GM12878 (cell line): ENCODE measurements around the gene CXADR. TPM values are rescaled to one million over a fixed set of nuclear protein-coding genes. Genes with fewer than 3 reads are reported as not detected.

Source experiments
- ATAC-seq: fragments of 200-7000 bp; cut with Tn5 transposase; 3 replicates; pipeline ENCODE4 v1.9.1; 2020; ENCODE audit warnings: mild to moderate bottlenecking, moderate library complexity
- BruUV-seq: library from RNA; stranded (reverse); fragments of 400-500 nt; replicated peaks from 2 replicates; lab custom pipeline; 2021; lab: Mats Ljungman, UMichigan
- CTCF ChIA-PET: fragments of 300-600 bp; sonication (Branson Sonifier 250); formaldehyde crosslinking; extraction: SDS; loops from one replicate; lab custom pipeline; 2021; ENCODE audit warnings: inconsistent platforms; lab: Yijun Ruan, JAX
- POLR2A ChIA-PET: fragments of 350-600 bp; formaldehyde crosslinking; extraction: SDS; loops from one replicate; lab custom pipeline; 2021; ENCODE audit warnings: inconsistent platforms; lab: Charles Lee
- RAD21 ChIA-PET: fragments of 300-600 bp; sonication (Branson Sonifier 250); formaldehyde crosslinking; loops from one replicate; lab custom pipeline; 2023; ENCODE audit warnings: antibody characterized with exemption; ENCODE audit not compliant: unreplicated experiment; lab: Charles Lee
- SMC1A ChIA-PET: fragments of 300-600 bp; sonication (Branson Sonifier 250); formaldehyde crosslinking; loops from one replicate; lab custom pipeline; 2023; ENCODE audit not compliant: unreplicated experiment, uncharacterized antibody; lab: Charles Lee
- DNase-seq: peaks from one replicate; pipeline ENCODE4 v3.0.0-alpha.2; 2011; ENCODE audit warnings: low read depth, low spot score
- FAIRE-seq: peaks from 3 replicates; lab custom pipeline; 2011; peaks lifted over from hg19 to GRCh38; lab: Jason Lieb, UNC
- H2AFZ ChIP-seq: 2 replicates; pipeline ENCODE4 v1.6.0; 2011; ENCODE audit warnings: low read depth, low read length, control low read depth; ENCODE audit not compliant: control insufficient read depth
- H3K27ac ChIP-seq: 2 replicates; pipeline ENCODE4 v1.5.1; 2011; ENCODE audit warnings: control low read depth; ENCODE audit not compliant: control insufficient read depth, insufficient read depth
- H3K27me3 ChIP-seq, 2 experiments: replicated peaks in 1 of 2; 2 replicates each; pipeline versions ENCODE4 v1.6.0 to v1.6.1; 2011; ENCODE audit warnings: low read length in 1 of 2; ENCODE audit not compliant: control insufficient read depth in 2 of 2, insufficient read depth in 2 of 2
- H3K36me3 ChIP-seq, 2 experiments: 2 replicates each; pipeline ENCODE4 v1.5.1; 2011; ENCODE audit warnings: low read length in 1 of 2; ENCODE audit not compliant: control insufficient read depth in 2 of 2, insufficient read depth in 2 of 2
- H3K4me1 ChIP-seq: 2 replicates; pipeline ENCODE4 v1.6.1; 2011; ENCODE audit warnings: mild to moderate bottlenecking, low read length, moderate library complexity, mixed read lengths; ENCODE audit not compliant: control insufficient read depth, insufficient read depth
- H3K4me2 ChIP-seq: 2 replicates; pipeline ENCODE4 v1.6.0; 2011; ENCODE audit warnings: control low read depth; ENCODE audit not compliant: control insufficient read depth, insufficient read depth
- H3K4me3 ChIP-seq: fragments of 200-600 bp; sonication (generic); 2 replicates; pipeline ENCODE4 v1.5.1; 2016
- H3K79me2 ChIP-seq: 2 replicates; pipeline ENCODE4 v1.6.0; 2011; ENCODE audit warnings: low read length; ENCODE audit not compliant: control insufficient read depth, insufficient read depth
- H3K9ac ChIP-seq: 2 replicates; pipeline ENCODE4 v1.8.0; 2011; ENCODE audit warnings: low read length, control low read depth, mixed read lengths; ENCODE audit not compliant: control insufficient read depth, insufficient read depth
- H3K9me3 ChIP-seq: replicated peaks from 3 replicates; pipeline ENCODE4 v1.5.1; 2011; ENCODE audit warnings: mild to moderate bottlenecking, low read length; ENCODE audit not compliant: control insufficient read depth, insufficient read depth
- H4K20me1 ChIP-seq: 2 replicates; pipeline ENCODE4 v1.6.0; 2011; ENCODE audit not compliant: control insufficient read depth, insufficient read depth
- CBFB ChIP-seq: IDR thresholded peaks from 2 replicates; pipeline ENCODE4 v1.6.1; 2016; ENCODE audit warnings: antibody characterized with exemption, low read depth
- EP300 ChIP-seq, 2 experiments: fragments of 150-350 bp in 1 of 2; IDR thresholded peaks; 2 replicates each; pipeline ENCODE4 v1.6.1; 2011 to 2012; ENCODE audit warnings: low read depth in 2 of 2, low read length in 2 of 2, borderline replicate concordance in 1 of 2, improper control_type of control experiment in 1 of 2, inconsistent platforms in 1 of 2; ENCODE audit not compliant: control insufficient read depth in 1 of 2
- NKRF ChIP-seq: fragments of 450-650 bp; conservative IDR thresholded peaks from 2 replicates; pipeline ENCODE4 v1.6.1; 2017; ENCODE audit warnings: mild to moderate bottlenecking, moderate library complexity
- NR2C1 ChIP-seq: fragments of 450-650 bp; IDR thresholded peaks from 2 replicates; pipeline ENCODE4 v1.6.1; 2017; ENCODE audit warnings: antibody characterized with exemption, mild to moderate bottlenecking, moderate library complexity
- NRF1 ChIP-seq: conservative IDR thresholded peaks from 2 replicates; pipeline ENCODE4 v1.6.1; 2011; ENCODE audit warnings: mild to moderate bottlenecking, low read depth, low read length, improper control_type of control experiment
- PKNOX1 ChIP-seq: fragments of 450-650 bp; IDR thresholded peaks from 2 replicates; pipeline ENCODE4 v1.6.1; 2016; ENCODE audit warnings: mild to moderate bottlenecking
- PML ChIP-seq: IDR thresholded peaks from 2 replicates; pipeline ENCODE4 v1.6.1; 2012; ENCODE audit warnings: low read length, inconsistent platforms
- POLR2A ChIP-seq: IDR thresholded peaks from 2 replicates; pipeline ENCODE4 v1.6.1; 2011; ENCODE audit warnings: low read depth, mild to moderate bottlenecking, low read length
- SIN3A ChIP-seq: IDR thresholded peaks from 2 replicates; pipeline ENCODE4 v1.6.1; 2012; ENCODE audit warnings: low read depth, low read length, improper control_type of control experiment
- TBL1XR1 ChIP-seq: IDR thresholded peaks from 2 replicates; pipeline ENCODE4 v1.6.1; 2012; ENCODE audit warnings: low read depth, low read length, improper control_type of control experiment
- WRNIP1 ChIP-seq: IDR thresholded peaks from 2 replicates; pipeline ENCODE4 v1.6.1; 2011; ENCODE audit warnings: low read depth, low read length, improper control_type of control experiment, borderline replicate concordance
- YY1 ChIP-seq: IDR thresholded peaks from 2 replicates; pipeline ENCODE4 v1.6.1; 2011; ENCODE audit warnings: low read depth, mild to moderate bottlenecking, low read length
- ZBTB4 ChIP-seq: fragments of 450-650 bp; formaldehyde crosslinking; IDR thresholded peaks from 2 replicates; pipeline ENCODE4 v1.4.0; 2022; ENCODE audit warnings: mild to moderate bottlenecking, moderate library complexity
- ZNF217 ChIP-seq: fragments of 450-650 bp; IDR thresholded peaks from 2 replicates; pipeline ENCODE4 v1.6.1; 2017; ENCODE audit warnings: antibody characterized with exemption, mild to moderate bottlenecking
- ZNF24 ChIP-seq: fragments of 450-650 bp; IDR thresholded peaks from 2 replicates; pipeline ENCODE4 v1.6.1; 2017; ENCODE audit warnings: antibody characterized with exemption, mild to moderate bottlenecking
- WGBS: methylation state at CpG from one replicate; pipeline ENCODE4 v1.1.6; 2016; ENCODE audit warnings: low lambda C conversion rate; ENCODE audit not compliant: insufficient replicate concordance, insufficient coverage; ENCODE audit errors: missing lambda C conversion rate; 5-methylcytosine and 5-hydroxymethylcytosine counted together
- in situ Hi-C: fragments of 300-500 bp; cut with MboI; formaldehyde crosslinking; loops from 9 replicates; pipeline ENCODE4 v1.14.3; 2018; ENCODE audit warnings: mixed read lengths
- intact Hi-C: fragments of 100-400 bp; cut with micrococcal nuclease; formaldehyde crosslinking; loops from one replicate; pipeline ENCODE4 v1.14.2; 2022; ENCODE audit not compliant: unreplicated experiment
- polyA plus RNA-seq, 11 experiments: library from polyadenylated mRNA; depleted of rRNA in 4 of 11; unstranded in 6 of 11; stranded (reverse) in 5 of 11; fragments of >200 nt; fragmentation: Nextera tagmentation in 4 of 11; fragmentation: Illumina TruSeq in 1 of 11; extraction: Ambion mirVana in 4 of 11; extraction: Trizol in 1 of 11; gene quantifications; 1 replicate in 1 of 11; 2 replicates in 10 of 11; pipeline versions ENCODE4 v1.2.1 to v1.2.3, GENCODE V29; 2011 to 2016; ENCODE audit warnings: inconsistent platforms in 2 of 11, missing spikeins in 2 of 11, low read depth in 1 of 11
- total RNA-seq, 4 experiments: library from RNA; depleted of rRNA in 3 of 4; stranded (reverse); fragments of >200 nt in 3 of 4; fragmentation: Illumina TruSeq in 1 of 4; extraction: Trizol in 1 of 4; gene quantifications; 2 replicates each; pipeline versions ENCODE4 v1.2.1 to v1.2.3, GENCODE V29; 2013 to 2021

Gene CXADR
- total and polyA plus RNA-seq, 10 of the 15 experiments (the other 5 are each of a cell fraction or from before 2014, with no cell fraction given): 0.01 to 0.64 (median 0.13) TPM

- H3K27me3 ChIP-seq: no peaks in the 10 kb centered on the region
- POLR2A ChIA-PET: no interaction called here
- H4K20me1 ChIP-seq: no peaks in the 10 kb centered on the region
- DNase-seq: no peak
- H3K9ac ChIP-seq: no peak overlapping the region
- H3K36me3 ChIP-seq: no peaks in the 10 kb centered on the region
- H3K4me1 ChIP-seq: no peaks in the 10 kb centered on the region
- no TSS peak for BruUV-seq
- no peak for TF ChIP-seq NRF1
- TF ChIP-seq NKRF: no peak
- TF ChIP-seq SIN3A: no peak
- TF ChIP-seq PML: no peak
- no peak for TF ChIP-seq ZNF24
- no peak for TF ChIP-seq CBFB
- TF ChIP-seq YY1: no peak
- TF ChIP-seq POLR2A: no peak
- no peak for TF ChIP-seq ZNF217
- TF ChIP-seq NR2C1: no peak
- no peak for TF ChIP-seq PKNOX1
- no peak for TF ChIP-seq EP300 (IDR thresholded peaks at IDR 0.05; ENCODE audit: borderline replicate concordance in 1 of 2, control insufficient read depth in 1 of 2, low read depth in 2 of 2, low read length in 2 of 2)
- no peak for TF ChIP-seq ZBTB4 (CRISPR knock-in tag)
- no peak for TF ChIP-seq WRNIP1
- no peak for TF ChIP-seq TBL1XR1
- no peak overlapping the region for H3K4me2 ChIP-seq
- SMC1A ChIA-PET: interaction anchor here (1.3 kb wide), 1 partner anchor 9 kb away, joined by 3 read pairs; no protein-coding TSS in a partner anchor
- no peak overlapping the region for H2AFZ ChIP-seq
- no peak overlapping the region for H3K4me3 ChIP-seq
- RAD21 ChIA-PET: no interaction called here
- intact Hi-C loops: no loop called here
- no peaks in the 10 kb centered on the region for H3K9me3 ChIP-seq
- ATAC-seq: no peak
- 39% methylated on average over 5 of the region's 5 CpGs for WGBS
- CTCF ChIA-PET: interaction anchor here (1.1 kb wide), 1 partner anchor 9 kb away, joined by 3 read pairs; no protein-coding TSS in a partner anchor
- H3K79me2 ChIP-seq: no peaks in the 10 kb centered on the region
- FAIRE-seq: no peak
- in situ Hi-C loops: no loop called here
- H3K27ac ChIP-seq: no peak overlapping the region
Observed at GRCh38 chr21:17576080-17576835, 63.4 kb downstream of the CXADR start.
